Stimulated activated CD4-positive, alpha-beta T cell treated with anti-CD3 and anti-CD28 coated beads, Interleukin-12 subunit alpha, Interleukin-12 subunit beta, amount 100 ng/mL, for 48 hours (primary cell): ENCODE data around the gene CSTPP1.

Experiments used
- DNase-seq, 3 donors: peaks; one replicate each; pipeline ENCODE4 v3.0.0-alpha.2; 2020; ENCODE audit warnings: low read depth in 2 of 3, low spot score in 1 of 3

CSTPP1 gene

GRCh38 chr11:46936138-46937110 lies at the start of gene CSTPP1:
TSS of gene CSTPP1 (plus strand) at chr11:46936761. CDS start at chr11:46936806, 45 bp downstream.
- peak; percentile 88 to 96 (median 93) for DNase-seq

- DNase-seq = no peak
Measured at GRCh38 chr11:46888636-46889035, 47.9 kb upstream of the CSTPP1 start.

- DNase-seq = no peak
Measured at GRCh38 chr11:46889251-46889650, 47.3 kb upstream of the CSTPP1 start.

DNA sequence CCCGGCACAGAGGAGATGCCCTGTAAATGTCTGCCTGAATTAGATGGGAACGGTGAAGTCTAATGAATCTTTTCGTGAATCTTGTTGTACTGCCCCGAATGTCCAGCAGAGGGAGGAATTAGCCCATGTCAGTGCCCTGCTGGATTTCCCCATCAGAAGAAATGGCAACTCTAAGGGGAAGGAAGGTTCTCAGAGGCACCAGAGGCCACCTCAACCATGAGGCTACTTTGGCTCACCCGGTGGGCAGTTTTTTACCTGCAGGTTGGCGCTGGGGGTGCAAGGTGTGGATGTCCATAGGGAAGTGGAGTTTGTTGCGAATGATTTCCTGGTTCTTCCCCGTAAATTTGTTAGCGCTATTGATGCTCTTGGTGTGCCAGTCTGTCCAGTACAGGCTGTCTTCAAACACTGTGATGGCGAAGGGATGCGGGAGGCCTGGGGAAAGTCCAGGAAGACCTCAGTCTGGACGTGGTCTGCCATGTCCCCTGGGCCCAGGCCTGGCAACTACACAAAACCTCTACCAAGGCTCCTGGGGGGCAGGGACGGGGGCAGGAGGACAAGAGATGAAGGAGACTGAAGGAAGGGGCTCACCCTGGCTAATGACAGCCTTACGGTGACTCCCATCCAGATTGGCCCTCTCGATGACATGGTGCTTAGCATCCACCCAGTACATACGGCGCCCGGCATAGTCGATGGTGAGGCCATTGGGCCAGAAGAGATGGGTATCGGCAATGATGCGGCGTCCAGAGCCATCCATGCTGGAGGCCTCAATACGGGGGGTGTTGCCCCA lies 46.7 kb upstream of the CSTPP1 start:
- peak; percentile 44 to 85 (median 62) for DNase-seq

DNA sequence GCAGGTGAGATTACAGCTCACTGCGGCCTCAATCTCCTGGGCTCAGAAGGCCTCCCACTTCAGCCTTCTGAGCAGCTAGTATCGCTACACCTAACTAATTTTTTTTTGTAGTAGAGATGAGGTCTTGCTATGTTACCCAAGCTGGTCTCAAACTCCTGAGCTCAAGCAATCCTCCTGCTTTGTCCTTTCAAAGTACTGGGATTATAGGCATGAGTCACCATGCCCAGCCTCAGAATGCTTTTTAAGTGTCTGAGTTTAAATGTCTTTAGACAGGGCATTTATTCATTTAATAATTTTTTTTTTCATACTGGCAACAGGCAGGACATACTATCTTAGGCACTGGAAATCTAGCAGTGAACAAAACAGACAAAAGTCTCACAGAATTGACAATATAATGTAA lies 45.9 kb upstream of the CSTPP1 start:
- DNase-seq = no peak

DNA sequence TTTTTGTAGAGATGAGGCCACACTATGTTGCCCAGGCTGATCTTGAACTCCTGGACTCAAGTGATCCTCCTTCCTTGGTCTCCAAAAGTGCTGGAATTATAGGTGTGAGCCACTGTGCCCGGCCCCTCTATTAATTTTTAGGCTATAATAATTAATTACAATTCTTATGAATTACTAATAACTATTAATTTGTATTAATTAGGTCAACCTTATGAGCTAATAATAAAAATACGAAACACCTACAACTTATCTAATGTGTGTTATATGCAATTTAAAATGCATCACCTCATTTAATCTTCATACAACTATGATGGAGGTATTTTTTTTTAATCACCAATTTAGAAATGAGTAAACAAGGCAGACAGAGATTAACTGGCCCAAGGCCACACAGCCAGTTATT lies 44.5 kb upstream of the CSTPP1 start:
- DNase-seq = no peak

- DNase-seq = no peak
Measured at GRCh38 chr11:46892838-46893237, 43.7 kb upstream of the CSTPP1 start.

- no peak for DNase-seq
Measured at GRCh38 chr11:46894506-46894905, 42.1 kb upstream of the CSTPP1 start.

GRCh38 chr11:46894961-46895360 lies 41.6 kb upstream of the CSTPP1 start:
- DNase-seq = no peak

- no peak for DNase-seq
Measured at GRCh38 chr11:46895821-46896220, 40.7 kb upstream of the CSTPP1 start.

- DNase-seq = no peak
Measured at GRCh38 chr11:46896719-46897406, 39.7 kb upstream of the CSTPP1 start.

GRCh38 chr11:46898396-46899095 lies 38.0 kb upstream of the CSTPP1 start:
- DNase-seq = no peak

DNA sequence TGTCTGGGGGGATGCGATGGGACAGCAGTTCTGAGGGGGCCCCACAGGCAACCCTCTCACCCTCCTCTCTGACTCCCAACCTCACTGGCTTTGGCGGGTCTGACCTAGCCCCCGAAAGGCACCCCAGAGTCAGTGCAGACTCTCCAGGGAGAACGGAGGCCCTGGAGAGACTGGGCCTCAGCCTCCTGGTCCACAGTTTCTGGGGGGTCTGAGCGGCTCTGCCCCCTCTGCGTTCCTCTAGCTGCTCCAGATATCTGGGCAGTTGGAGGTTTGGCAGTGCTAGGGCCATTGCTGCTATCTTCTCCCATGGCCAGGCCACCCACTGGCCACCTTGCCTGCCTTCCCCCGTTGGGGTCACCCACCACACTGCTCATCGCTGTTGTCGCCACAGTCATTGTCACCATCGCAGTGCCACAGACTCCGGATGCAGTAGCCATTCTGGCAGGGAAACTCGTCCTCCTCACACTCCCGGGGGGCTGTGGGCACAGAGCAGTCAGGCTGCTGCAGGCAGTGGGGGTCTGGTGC lies 37.0 kb upstream of the CSTPP1 start:
- no peak for DNase-seq

DNA sequence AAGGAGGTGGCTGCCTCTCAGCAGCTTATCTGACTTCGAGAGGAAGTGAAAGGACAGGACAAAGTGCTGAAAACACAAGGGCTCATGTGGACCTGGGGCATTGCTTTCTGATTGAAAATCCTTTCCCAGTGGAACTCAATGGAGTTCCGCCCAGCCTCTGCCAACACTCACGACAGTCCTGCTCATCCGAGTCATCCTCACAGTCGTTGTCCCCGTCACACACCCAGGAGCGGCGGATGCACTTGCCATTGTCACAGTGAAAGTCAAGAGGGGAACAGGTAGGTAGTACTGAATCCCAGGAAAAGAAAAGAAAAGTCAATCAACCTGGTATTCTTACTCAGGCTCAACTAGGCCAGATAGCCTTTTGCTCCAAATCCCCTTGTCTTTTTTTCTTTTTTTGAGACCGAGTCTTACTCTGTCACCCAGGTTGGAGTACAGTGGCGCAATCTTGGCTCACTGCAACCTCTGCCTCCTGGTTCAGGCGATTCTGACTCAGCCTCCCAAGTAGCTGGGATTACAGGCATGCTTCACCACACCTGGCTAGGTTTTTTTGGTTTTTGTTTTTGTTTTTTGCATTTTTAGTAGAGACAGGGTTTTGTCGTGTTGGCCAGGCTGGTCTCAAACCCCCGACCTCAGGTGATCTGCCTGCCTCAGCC lies 36.3 kb upstream of the CSTPP1 start:
- DNase-seq = no peak

DNA sequence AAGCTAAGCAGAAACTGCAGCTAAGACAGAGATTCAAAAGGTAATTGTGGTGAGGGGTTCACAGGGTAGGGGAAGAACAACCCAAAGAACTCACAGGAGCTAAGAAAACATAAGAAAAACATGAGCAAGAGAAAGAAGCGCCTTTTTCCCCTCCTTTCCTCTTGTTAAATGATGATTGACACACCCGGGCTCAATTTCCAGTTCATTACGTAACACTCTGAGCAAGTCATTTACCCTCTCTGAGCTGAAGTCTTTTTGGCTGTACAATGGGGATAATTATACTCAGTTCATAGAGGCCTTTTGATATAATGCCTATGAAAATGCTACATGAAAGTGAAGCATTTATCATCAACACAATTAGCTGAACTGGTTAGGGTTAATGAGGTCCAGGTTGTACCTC lies 35.4 kb upstream of the CSTPP1 start:
- DNase-seq = no peak

DNA sequence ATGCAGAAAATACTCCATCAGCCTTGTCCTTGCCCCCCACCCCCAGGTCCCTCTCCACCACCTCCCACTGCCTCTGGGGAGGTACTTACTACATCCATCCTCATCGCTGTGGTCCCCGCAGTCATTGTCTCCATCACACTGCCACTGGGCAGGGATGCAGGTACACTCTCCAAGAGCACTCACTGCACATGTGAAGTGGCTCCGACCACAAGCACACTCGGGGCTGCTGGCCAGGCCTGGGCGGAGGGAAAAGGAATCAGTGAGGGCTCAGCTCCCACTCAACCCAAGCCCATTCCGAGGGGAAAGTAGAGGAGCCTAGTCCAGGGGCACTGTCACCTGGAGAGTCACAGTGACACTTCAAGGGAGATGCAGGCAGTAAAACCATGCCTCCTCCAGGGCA lies 33.9 kb upstream of the CSTPP1 start:
- no peak for DNase-seq

DNA sequence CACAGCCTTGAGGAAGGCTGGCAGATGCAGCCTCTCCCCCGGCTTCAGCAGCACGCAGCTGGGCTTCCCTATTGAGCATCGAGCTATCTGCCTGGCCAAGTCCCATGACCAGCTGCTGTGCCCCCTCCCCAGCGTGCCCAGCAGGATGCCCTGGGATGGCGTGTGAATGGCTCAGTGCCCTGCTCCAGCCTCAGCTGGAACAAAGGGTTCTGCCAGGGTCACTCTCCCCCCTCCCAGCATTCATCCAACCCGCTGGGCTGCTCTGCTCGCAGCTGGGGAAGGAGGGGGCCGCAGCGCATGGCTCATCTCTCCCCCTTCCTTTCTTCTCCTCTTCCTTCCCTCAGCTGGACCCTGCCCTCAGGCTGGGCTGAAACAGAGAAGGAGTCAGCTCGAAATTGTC lies 32.7 kb upstream of the CSTPP1 start:
- no peak for DNase-seq

GRCh38 chr11:46905806-46906205 lies 30.8 kb upstream of the CSTPP1 start:
- no peak for DNase-seq

- DNase-seq = no peak
Measured at GRCh38 chr11:46906609-46907041, 29.9 kb upstream of the CSTPP1 start.

DNA sequence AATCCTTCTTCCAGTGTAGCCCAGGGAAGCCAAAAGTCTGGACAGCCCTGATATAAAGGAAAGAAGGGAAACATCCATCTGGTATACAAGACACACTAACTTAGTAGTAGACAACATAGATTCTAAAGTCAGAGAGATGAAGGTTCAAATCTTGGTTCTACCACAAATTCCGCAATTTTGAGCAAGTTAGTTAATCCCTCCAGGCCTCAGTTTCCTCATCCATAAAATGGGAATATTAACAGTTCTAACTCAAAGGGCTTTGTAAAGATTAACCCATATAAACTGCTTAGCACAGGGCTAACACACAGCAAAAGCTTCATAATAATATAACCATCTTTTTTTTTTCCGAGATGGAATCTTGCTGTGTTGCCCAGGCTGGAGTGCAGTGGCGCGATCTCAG lies 29.0 kb upstream of the CSTPP1 start:
- no peak for DNase-seq
